WI38 (cell line): ENCODE data around the gene STAT2.
"Not testable (repeated sequence)": the region's sequence is repeated elsewhere in the genome, so short reads cannot be mapped to it uniquely, and the experiment has no call there.

Experiments used
- H3K4me3 ChIP-seq: 2 replicates; pipeline ENCODE4 v1.5.1; 2011; ENCODE audit warnings: low read depth, mild to moderate bottlenecking, control low read depth, low read length
- CTCF ChIP-seq: IDR thresholded peaks from 2 replicates; pipeline ENCODE4 v1.5.1; 2012; ENCODE audit warnings: low read depth, mild to moderate bottlenecking, control low read depth, low read length

STAT2 gene

GRCh38 chr12:56332512-56333196, 27.3 kb downstream of the STAT2 start:
- peak overlapping the region; percentile 61 for H3K4me3 ChIP-seq
- no peak for TF ChIP-seq CTCF

- TF ChIP-seq CTCF = no peak
- H3K4me3 ChIP-seq = no peak overlapping the region
Measured at GRCh38 chr12:56330936-56331490, 28.9 kb downstream of the STAT2 start.

GRCh38 chr12:56326533-56326932, 33.4 kb downstream of the STAT2 start:
- TF ChIP-seq CTCF = no peak
- no peak overlapping the region for H3K4me3 ChIP-seq

GRCh38 chr12:56326126-56326525, 33.8 kb downstream of the STAT2 start:
- TF ChIP-seq CTCF = no peak
- no peak overlapping the region for H3K4me3 ChIP-seq

- no peak overlapping the region for H3K4me3 ChIP-seq
- TF ChIP-seq CTCF = no peak
Measured at GRCh38 chr12:56324206-56324605, 35.7 kb downstream of the STAT2 start.

GRCh38 chr12:56321610-56322009, 38.3 kb downstream of the STAT2 start:
- not testable (repeated sequence) for H3K4me3 ChIP-seq

GRCh38 chr12:56321027-56321426, 38.9 kb downstream of the STAT2 start:
- no peak overlapping the region for H3K4me3 ChIP-seq
- no peak for TF ChIP-seq CTCF

- no peak for TF ChIP-seq CTCF
- H3K4me3 ChIP-seq = no peak overlapping the region
Measured at GRCh38 chr12:56317675-56318074, 42.2 kb downstream of the STAT2 start.
